Lung (tissue), 16 donors: Measurements from ENCODE around the gene POLR3H. TPM values are rescaled to one million over a fixed set of nuclear protein-coding genes. Genes with fewer than 3 reads are reported as not detected.
"Not testable (repeated sequence)": the region's sequence is repeated elsewhere in the genome, so short reads cannot be mapped to it uniquely, and the experiment has no call there.

Experiments used
- ATAC-seq: fragments of 200-7000 bp; cut with Tn5 transposase; one replicate; pipeline ENCODE4 v1.9.1; 2020; ENCODE audit warnings: moderate number of reproducible peaks; ENCODE audit not compliant: insufficient read depth, low FRiP score
- DNase-seq, 3 donors: peaks; one replicate each; pipeline ENCODE4 v3.0.0-alpha.2; 2013 to 2017
- H3K27ac ChIP-seq, 2 donors: one replicate each; pipeline ENCODE4 v1.5.1; 2013; ENCODE audit warnings: mild to moderate bottlenecking in 2 of 2, moderate library complexity in 2 of 2, control low read depth in 1 of 2, inconsistent platforms in 1 of 2, low read depth in 1 of 2, low read length in 1 of 2
- H3K27me3 ChIP-seq, 3 donors: one replicate each; pipeline ENCODE4 v1.5.1; 2013; ENCODE audit warnings: low read length in 2 of 3; ENCODE audit not compliant: control insufficient read depth in 3 of 3, insufficient read depth in 3 of 3
- H3K36me3 ChIP-seq, 4 donors: one replicate each; pipeline ENCODE4 v1.5.1; 2013; ENCODE audit warnings: low read length in 4 of 4, mild to moderate bottlenecking in 1 of 4, moderate library complexity in 1 of 4; ENCODE audit not compliant: control insufficient read depth in 4 of 4, insufficient read depth in 4 of 4
- H3K4me1 ChIP-seq, 5 donors: one replicate each; pipeline ENCODE4 v1.5.1; 2013; ENCODE audit warnings: low read length in 5 of 5, mild to moderate bottlenecking in 2 of 5, moderate library complexity in 1 of 5; ENCODE audit not compliant: control insufficient read depth in 5 of 5, insufficient read depth in 5 of 5
- H3K4me3 ChIP-seq: one replicate; pipeline ENCODE4 v1.5.1; 2013; ENCODE audit warnings: mild to moderate bottlenecking, control low read depth, moderate library complexity
- H3K9ac ChIP-seq, 2 donors: one replicate each; pipeline ENCODE4 v1.5.1; 2013; ENCODE audit warnings: low read length in 2 of 2, control low read depth in 1 of 2; ENCODE audit not compliant: insufficient read depth in 1 of 2
- H3K9me3 ChIP-seq, 4 donors: one replicate each; pipeline ENCODE4 v1.5.1; 2013; ENCODE audit warnings: low read length in 3 of 4, mild to moderate bottlenecking in 1 of 4, moderate library complexity in 1 of 4; ENCODE audit not compliant: control insufficient read depth in 4 of 4, insufficient read depth in 3 of 4
- CTCF ChIP-seq: IDR thresholded peaks from 2 replicates; pipeline ENCODE4 v1.5.1; 2012; ENCODE audit warnings: mild to moderate bottlenecking; ENCODE audit errors: control extremely low read depth, extremely low read depth
- WGBS, 2 donors: extraction: QIAGEN DNeasy Blood & Tissue Kit; methylation state at CpG; one replicate each; pipeline ENCODE4 v1.1.7; 2013; 5-methylcytosine and 5-hydroxymethylcytosine counted together
- long read RNA-seq, 5 donors: transcript quantifications; one replicate each; lab custom pipeline, GENCODE V29; 2026
- polyA plus RNA-seq, 2 donors: library from polyadenylated mRNA; stranded (reverse); fragments of 200-250 nt; gene quantifications; one replicate each; pipeline ENCODE4 v1.2.1, GENCODE V29; 2013
- total RNA-seq, 2 donors: library from RNA; depleted of rRNA in 1 of 2; stranded (reverse); fragments of >200 nt in 1 of 2; gene quantifications; one replicate each; pipeline ENCODE4 v1.2.1, GENCODE V29; 2014 to 2021
- donor health status: control.
- donor health status: control.
- donor health status: Bipolar disorder and iron deficiency.
- donor health status: healthy.
- donor health status: DM: yes; HTN: yes; CAD: no.

Gene POLR3H, protein sequence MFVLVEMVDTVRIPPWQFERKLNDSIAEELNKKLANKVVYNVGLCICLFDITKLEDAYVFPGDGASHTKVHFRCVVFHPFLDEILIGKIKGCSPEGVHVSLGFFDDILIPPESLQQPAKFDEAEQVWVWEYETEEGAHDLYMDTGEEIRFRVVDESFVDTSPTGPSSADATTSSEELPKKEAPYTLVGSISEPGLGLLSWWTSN
- 10 to 100 TPM; 12.1 to 65.9 TPM for total RNA-seq
- 10 to 100 TPM; 31.0 to 48.6 TPM for polyA plus RNA-seq
- long read RNA-seq, donor 1, full-length matches to known transcripts = 6 of 6 reads
- long read RNA-seq, donor 1, partial matches to known transcripts = 0 of 6 reads
- long read RNA-seq, donor 1, other reads (novel, unspliced or antisense) = 0 of 6 reads
- long read RNA-seq, donor 2, full-length matches to known transcripts = 2 of 2 reads
- long read RNA-seq, donor 2, partial matches to known transcripts = 0 of 2 reads
- long read RNA-seq, donor 2, other reads (novel, unspliced or antisense) = 0 of 2 reads
- long read RNA-seq, donor 3, full-length matches to known transcripts = 1 of 1 reads
- long read RNA-seq, donor 3, partial matches to known transcripts = 0 of 1 reads
- long read RNA-seq, donor 3, other reads (novel, unspliced or antisense) = 0 of 1 reads
- long read RNA-seq, donor 4, full-length matches to known transcripts = 3 of 3 reads
- long read RNA-seq, donor 4, partial matches to known transcripts = 0 of 3 reads
- long read RNA-seq, donor 4, other reads (novel, unspliced or antisense) = 0 of 3 reads
- long read RNA-seq, donor 5, full-length matches to known transcripts = 7 of 120 reads
- long read RNA-seq, donor 5, partial matches to known transcripts = 113 of 120 reads
- long read RNA-seq, donor 5, other reads (novel, unspliced or antisense) = 0 of 120 reads

GRCh38 chr22:41543854-41544670 lies at the start of gene POLR3H:
TSS of gene POLR3H (minus strand) at chr22:41544470. CDS start at chr22:41544101, 369 bp downstream.
- peak within 1 kb of the TSS; percentile 93 to 95 for H3K27ac ChIP-seq
- peak within 1 kb of the TSS; percentile 41 to 75 for H3K9ac ChIP-seq
- peak; percentile 45 for TF ChIP-seq CTCF
- H3K4me1 ChIP-seq = peaks cover 0 to 13% (median 9%) of the 10 kb centered on the region in 5 donors
- ATAC-seq (peak; percentile 100), DNase-seq (peak; percentile 98 to 99 (median 99))
- H3K4me3 ChIP-seq = peak within 1 kb of the TSS; percentile 75
- peaks cover 0 to 10% (median 1%) of the 10 kb centered on the region in 4 donors for H3K36me3 ChIP-seq
- no peaks in the 10 kb centered on the region for H3K27me3 ChIP-seq
- H3K9me3 ChIP-seq = no peaks in the 10 kb centered on the region
- 0 to 1% methylated on average over 54 to 80 of the region's 80 CpGs for WGBS, 2 donors

DNA sequence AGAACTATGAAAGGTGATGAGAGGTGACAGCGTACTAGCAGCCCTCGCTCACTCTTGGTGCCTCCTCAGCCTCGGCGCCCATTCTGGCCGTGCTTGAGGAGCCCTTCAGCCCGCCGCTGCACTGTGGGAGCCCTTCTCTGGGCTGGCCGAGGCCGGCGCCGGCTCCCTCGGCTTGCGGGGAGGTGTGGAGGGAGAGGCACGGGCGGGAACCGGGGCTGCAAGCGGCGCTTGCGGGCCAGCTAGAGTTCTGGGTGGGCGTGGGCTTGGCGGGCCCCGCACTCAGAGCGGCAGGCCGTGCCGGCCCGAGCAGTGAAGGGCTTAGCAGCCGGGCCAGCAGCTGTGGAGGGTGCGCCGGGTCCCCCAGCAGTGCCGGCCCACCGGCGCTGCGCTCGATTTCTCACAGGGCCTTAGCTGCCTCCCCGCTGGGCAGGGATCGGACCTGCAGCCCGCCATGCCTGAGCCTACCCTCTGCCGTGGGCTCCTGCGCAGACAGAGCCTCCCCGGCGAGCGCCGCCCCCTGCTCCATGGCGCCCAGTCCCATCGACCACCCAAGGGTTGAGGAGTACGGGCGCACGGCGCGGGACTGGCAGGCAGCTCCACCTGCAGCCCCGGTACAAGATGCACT lies 49.2 kb upstream of the POLR3H start:
- H3K9ac ChIP-seq, H3K27ac ChIP-seq, H3K4me3 ChIP-seq, DNase-seq, ATAC-seq, H3K9me3 ChIP-seq, H3K27me3 ChIP-seq, H3K36me3 ChIP-seq: not testable (repeated sequence)
- peaks cover 0 to 14% (median 5%) of the 10 kb centered on the region in 5 donors for H3K4me1 ChIP-seq
- WGBS, 2 donors = 95 to 97% methylated on average over 38 to 51 of the region's 51 CpGs

DNA sequence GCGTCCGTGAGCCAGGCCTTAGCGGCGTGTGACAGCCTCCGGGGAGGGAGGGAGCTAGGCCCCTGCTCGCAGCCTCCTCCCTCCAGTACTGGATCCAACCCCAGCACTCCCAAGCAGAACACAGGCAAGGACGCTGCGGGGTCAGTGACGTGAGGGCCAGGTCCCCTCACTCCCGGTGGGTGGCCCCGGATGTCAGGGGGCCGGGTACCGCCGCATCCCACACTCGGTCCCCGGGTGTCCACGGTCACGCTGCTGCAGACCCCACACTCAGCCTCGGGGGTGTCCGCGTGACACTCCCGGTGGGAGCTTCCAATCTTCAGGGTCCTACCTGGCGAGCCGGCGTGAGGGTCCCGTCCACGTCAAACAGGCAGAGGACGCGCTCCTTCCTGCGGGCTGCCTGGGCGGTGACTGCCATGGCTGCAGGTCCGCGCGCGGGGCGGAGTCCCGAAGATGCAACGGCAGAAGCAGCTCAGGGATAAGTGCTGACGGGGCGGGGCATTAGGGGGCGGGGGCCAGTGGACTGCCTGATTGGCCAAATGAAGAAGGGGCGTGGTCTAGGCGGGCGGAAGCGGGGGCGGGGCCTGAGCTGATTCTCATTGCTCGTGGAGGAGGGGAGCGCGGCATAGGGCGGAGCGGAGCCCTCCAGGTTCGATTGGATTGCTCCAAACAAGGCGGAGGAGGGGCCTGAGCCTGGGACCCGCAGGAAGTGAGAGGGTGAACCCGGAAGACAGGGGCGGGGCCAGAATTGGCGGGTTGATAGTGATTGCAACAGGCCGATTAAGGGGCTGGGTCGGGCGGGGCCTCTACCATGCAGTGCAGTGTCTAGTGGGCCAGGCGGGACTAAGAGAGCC lies 45.3 kb upstream of the POLR3H start, which contains the start of gene PMM1:
TSS of gene PMM1 (minus strand) at position 450 of the 851 bp plus-strand sequence. CDS start at position 415, 35 bp downstream.
- Histone ChIP-seq H3K9me3 (no peaks in the 10 kb centered on the region), H3K9ac (peak within 1 kb of the TSS; percentile 56 to 69), H3K36me3 (peaks cover 0 to 8% (median 5%) of the 10 kb centered on the region in 4 donors), H3K4me3 (peak within 1 kb of the TSS; percentile 80), H3K27me3 (no peaks in the 10 kb centered on the region), H3K27ac (peak within 1 kb of the TSS; percentile 71 to 92), H3K4me1 (peaks cover 0 to 11% (median 7%) of the 10 kb centered on the region in 5 donors)
- peak; percentile 100 for DNase-seq
- ATAC-seq = peak; percentile 100
- no peak for TF ChIP-seq CTCF
- 0 to 1% methylated on average over 61 of the region's 61 CpGs for WGBS, 2 donors
